NB4 (cell line): ENCODE measurements around the gene KCNN4.
"Not testable (repeated sequence)": the region's sequence is repeated elsewhere in the genome, so short reads cannot be mapped to it uniquely, and the experiment has no call there.

ENCODE experiments used
- DNase-seq: peaks from one replicate; pipeline ENCODE4 v3.0.0; 2010; ENCODE audit warnings: low read depth
- H3K4me3 ChIP-seq: one replicate; pipeline ENCODE4 v1.5.1; 2011; ENCODE audit warnings: mild to moderate bottlenecking, low read depth, low read length, moderate library complexity
- CTCF ChIP-seq: IDR thresholded peaks from one replicate; pipeline ENCODE4 v1.5.1; 2012; ENCODE audit warnings: low read depth, low read length
- MAX ChIP-seq: IDR thresholded peaks from 2 replicates; pipeline ENCODE4 v1.6.1; 2011; ENCODE audit warnings: low read depth, low read length
- MYC ChIP-seq: IDR thresholded peaks from 2 replicates; pipeline ENCODE4 v1.6.1; 2011; ENCODE audit warnings: low read depth, low read length
- POLR2A ChIP-seq: IDR thresholded peaks from 2 replicates; pipeline ENCODE4 v1.6.1; 2011; ENCODE audit warnings: mild to moderate bottlenecking; ENCODE audit not compliant: insufficient read length; ENCODE audit errors: extremely low read depth

KCNN4 gene

GRCh38 chr19:43766755-43767043, 14.1 kb downstream of the KCNN4 start:
- TF ChIP-seq POLR2A: no peak
- no peak for TF ChIP-seq CTCF
- TF ChIP-seq MYC: no peak
- TF ChIP-seq MAX: no peak
- DNase-seq: no peak

GRCh38 chr19:43765109-43765876, 15.5 kb downstream of the KCNN4 start:
- no peak overlapping the region for H3K4me3 ChIP-seq
- TF ChIP-seq MYC (no peak), MAX (no peak), CTCF (no peak), POLR2A (no peak)
- peak; percentile 75 for DNase-seq

More at GRCh38 chr19:43766755-43767043, 14.1 kb downstream of the KCNN4 start:
- no peak overlapping the region for H3K4me3 ChIP-seq

GRCh38 chr19:43764684-43765083, 16.1 kb downstream of the KCNN4 start:
- DNase-seq, H3K4me3 ChIP-seq: not testable (repeated sequence)

GRCh38 chr19:43763473-43763939, 17.3 kb downstream of the KCNN4 start:
- no peak overlapping the region for H3K4me3 ChIP-seq
- TF ChIP-seq CTCF (no peak), POLR2A (no peak)
- no peak for DNase-seq

- no peak overlapping the region for H3K4me3 ChIP-seq
- no peak for DNase-seq
- no peak for TF ChIP-seq POLR2A
Measured at GRCh38 chr19:43762814-43763213, 18.0 kb downstream of the KCNN4 start.

GRCh38 chr19:43760941-43761340, 19.8 kb downstream of the KCNN4 start:
- no peak overlapping the region for H3K4me3 ChIP-seq
- DNase-seq: no peak
- no peak for TF ChIP-seq CTCF
- TF ChIP-seq MYC: no peak
- TF ChIP-seq MAX: no peak
- no peak for TF ChIP-seq POLR2A

GRCh38 chr19:43759515-43759914, 21.3 kb downstream of the KCNN4 start:
- DNase-seq: no peak
- TF ChIP-seq POLR2A (no peak), MYC (no peak), MAX (no peak), CTCF (no peak)
- no peak overlapping the region for H3K4me3 ChIP-seq
